Measurements from ENCODE around the gene RAMP2. TPM values are rescaled to one million over a fixed set of nuclear protein-coding genes. Genes with fewer than 3 reads are reported as not detected.
A peak's percentile ranks its signal among the peaks of the same experiment; 100 is the strongest.
"Not testable (repeated sequence)": the region's sequence is repeated elsewhere in the genome, so short reads cannot be mapped to it uniquely, and the experiment has no call there.

Gene RAMP2, protein sequence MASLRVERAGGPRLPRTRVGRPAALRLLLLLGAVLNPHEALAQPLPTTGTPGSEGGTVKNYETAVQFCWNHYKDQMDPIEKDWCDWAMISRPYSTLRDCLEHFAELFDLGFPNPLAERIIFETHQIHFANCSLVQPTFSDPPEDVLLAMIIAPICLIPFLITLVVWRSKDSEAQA
- total RNA-seq (ENCODE audit: low replicate concordance): 1.5 and 8.3 TPM in 2 replicates
- long read RNA-seq: 0 reads

GRCh38 chr17:42760652-42761581 is at the start of gene RAMP2:
Gene RAMP2, plus strand, starts transcription at chr17:42761227. Its CDS starts 35 bp downstream, at chr17:42761262.
- Mint-ChIP-seq H3K27ac (no peak within 1 kb of the TSS), H3K27me3 (peaks cover 58% of the 10 kb centered on the region)

DNA sequence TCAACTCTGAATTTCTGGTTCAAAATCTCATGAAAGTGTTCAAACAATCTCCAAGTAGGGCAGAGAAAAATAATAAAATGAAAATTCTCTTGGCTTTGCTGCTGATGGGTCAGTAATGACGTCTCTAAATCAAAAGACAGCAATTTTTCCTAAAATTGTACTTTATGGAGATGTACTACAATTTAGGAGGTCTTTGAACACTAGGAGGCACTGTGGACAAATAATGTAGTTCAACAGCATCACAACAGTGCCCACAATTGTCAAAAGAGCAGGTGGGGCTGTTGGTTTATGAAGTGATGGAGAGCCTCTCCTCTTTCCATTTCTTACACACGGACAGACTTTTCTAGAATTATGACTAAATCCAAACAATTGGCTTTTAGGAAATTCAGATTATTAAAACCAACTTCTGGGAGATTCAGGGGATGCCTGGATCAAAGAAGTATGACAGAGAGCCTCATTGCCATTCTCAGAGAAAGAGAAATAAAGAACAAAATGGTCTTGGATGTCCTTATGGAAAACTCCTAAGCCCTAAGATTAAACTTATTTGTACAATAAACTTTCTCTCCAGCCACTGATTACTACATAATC is 39.9 kb upstream of the RAMP2 start:
- no peak for DNase-seq (ENCODE audit: extremely low spot score, unreplicated experiment)
- Mint-ChIP-seq H3K4me3 (no peak overlapping the region), H3K27ac (no peak overlapping the region), H3K9me3 (no peaks in the 10 kb centered on the region), H3K27me3 (no peaks in the 10 kb centered on the region), H3K4me1 (ENCODE audit: unreplicated experiment) (no peaks in the 10 kb centered on the region), H3K36me3 (peaks cover 26% of the 10 kb centered on the region)
- TF ChIP-seq, protein P1, sequence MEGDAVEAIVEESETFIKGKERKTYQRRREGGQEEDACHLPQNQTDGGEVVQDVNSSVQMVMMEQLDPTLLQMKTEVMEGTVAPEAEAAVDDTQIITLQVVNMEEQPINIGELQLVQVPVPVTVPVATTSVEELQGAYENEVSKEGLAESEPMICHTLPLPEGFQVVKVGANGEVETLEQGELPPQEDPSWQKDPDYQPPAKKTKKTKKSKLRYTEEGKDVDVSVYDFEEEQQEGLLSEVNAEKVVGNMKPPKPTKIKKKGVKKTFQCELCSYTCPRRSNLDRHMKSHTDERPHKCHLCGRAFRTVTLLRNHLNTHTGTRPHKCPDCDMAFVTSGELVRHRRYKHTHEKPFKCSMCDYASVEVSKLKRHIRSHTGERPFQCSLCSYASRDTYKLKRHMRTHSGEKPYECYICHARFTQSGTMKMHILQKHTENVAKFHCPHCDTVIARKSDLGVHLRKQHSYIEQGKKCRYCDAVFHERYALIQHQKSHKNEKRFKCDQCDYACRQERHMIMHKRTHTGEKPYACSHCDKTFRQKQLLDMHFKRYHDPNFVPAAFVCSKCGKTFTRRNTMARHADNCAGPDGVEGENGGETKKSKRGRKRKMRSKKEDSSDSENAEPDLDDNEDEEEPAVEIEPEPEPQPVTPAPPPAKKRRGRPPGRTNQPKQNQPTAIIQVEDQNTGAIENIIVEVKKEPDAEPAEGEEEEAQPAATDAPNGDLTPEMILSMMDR (conservative IDR thresholded peaks at IDR 0.05): peak; percentile 82

More at GRCh38 chr17:42760652-42761581, at the start of gene RAMP2:
- Mint-ChIP-seq H3K9me3 (no peaks in the 10 kb centered on the region), H3K4me3 (peak within 1 kb of the TSS; percentile 77), H3K36me3 (no peaks in the 10 kb centered on the region), H3K4me1 (ENCODE audit: unreplicated experiment) (peaks cover 12% of the 10 kb centered on the region)
- TF ChIP-seq, protein P1 (conservative IDR thresholded peaks at IDR 0.05): no peak
- no peak for DNase-seq (ENCODE audit: extremely low spot score, unreplicated experiment)

DNA sequence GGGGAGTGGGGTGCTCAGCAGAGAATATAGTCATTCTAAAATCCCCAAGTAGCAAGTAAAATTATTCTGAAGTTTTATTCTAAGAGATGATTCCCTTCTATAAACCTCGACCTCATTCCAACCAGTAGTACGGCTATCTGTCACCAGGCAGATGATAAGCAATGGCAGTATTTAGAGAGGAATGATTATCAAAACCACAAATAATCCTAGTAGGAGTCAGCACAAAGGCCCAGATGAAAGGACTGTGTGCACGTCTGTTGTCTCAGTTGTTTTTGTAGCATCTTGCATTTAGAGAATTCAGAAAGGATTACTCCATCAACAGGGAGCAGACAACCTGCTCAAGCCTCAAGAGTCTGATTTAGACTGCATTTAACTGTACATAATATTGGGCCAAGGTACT is 37.4 kb upstream of the RAMP2 start:
- H3K4me1 Mint-ChIP-seq (ENCODE audit: unreplicated experiment): no peaks in the 10 kb centered on the region

GRCh38 chr17:42725143-42725542 is 35.9 kb upstream of the RAMP2 start:
- H3K4me1 Mint-ChIP-seq (ENCODE audit: unreplicated experiment): no peaks in the 10 kb centered on the region
- no peaks in the 10 kb centered on the region for H3K27me3 Mint-ChIP-seq
- no peak for DNase-seq (ENCODE audit: extremely low spot score, unreplicated experiment)
- H3K27ac Mint-ChIP-seq: no peak overlapping the region
- H3K4me3 Mint-ChIP-seq: no peak overlapping the region
- TF ChIP-seq, protein P1 (conservative IDR thresholded peaks at IDR 0.05): no peak
- H3K9me3 Mint-ChIP-seq: no peaks in the 10 kb centered on the region
- H3K36me3 Mint-ChIP-seq: peaks cover 12% of the 10 kb centered on the region

More for the DNA sequence above, 37.4 kb upstream of the RAMP2 start:
- DNase-seq (ENCODE audit: extremely low spot score, unreplicated experiment): no peak
- TF ChIP-seq, protein P1 (conservative IDR thresholded peaks at IDR 0.05): no peak
- no peak overlapping the region for H3K4me3 Mint-ChIP-seq
- no peaks in the 10 kb centered on the region for H3K27me3 Mint-ChIP-seq
- H3K36me3 Mint-ChIP-seq: peaks cover 12% of the 10 kb centered on the region
- H3K9me3 Mint-ChIP-seq: no peaks in the 10 kb centered on the region
- H3K27ac Mint-ChIP-seq: no peak overlapping the region

GRCh38 chr17:42740699-42741098 is 20.3 kb upstream of the RAMP2 start:
- peaks cover 2% of the 10 kb centered on the region for H3K27me3 Mint-ChIP-seq
- H3K9me3 Mint-ChIP-seq: no peaks in the 10 kb centered on the region
- no peak overlapping the region for H3K27ac Mint-ChIP-seq
- DNase-seq (ENCODE audit: extremely low spot score, unreplicated experiment): no peak
- H3K4me3 Mint-ChIP-seq: no peak overlapping the region
- no peaks in the 10 kb centered on the region for H3K36me3 Mint-ChIP-seq
- peaks cover 8% of the 10 kb centered on the region for H3K4me1 Mint-ChIP-seq (ENCODE audit: unreplicated experiment)
- TF ChIP-seq, protein P1 (conservative IDR thresholded peaks at IDR 0.05): no peak

GRCh38 chr17:42742916-42743315 is 18.1 kb upstream of the RAMP2 start:
- not testable (repeated sequence) for H3K9me3 Mint-ChIP-seq; H3K27ac Mint-ChIP-seq; DNase-seq (ENCODE audit: extremely low spot score, unreplicated experiment); H3K4me3 Mint-ChIP-seq; H3K27me3 Mint-ChIP-seq; H3K36me3 Mint-ChIP-seq; H3K4me1 Mint-ChIP-seq (ENCODE audit: unreplicated experiment)
